ENCODE results near the gene RELN.

DNA sequence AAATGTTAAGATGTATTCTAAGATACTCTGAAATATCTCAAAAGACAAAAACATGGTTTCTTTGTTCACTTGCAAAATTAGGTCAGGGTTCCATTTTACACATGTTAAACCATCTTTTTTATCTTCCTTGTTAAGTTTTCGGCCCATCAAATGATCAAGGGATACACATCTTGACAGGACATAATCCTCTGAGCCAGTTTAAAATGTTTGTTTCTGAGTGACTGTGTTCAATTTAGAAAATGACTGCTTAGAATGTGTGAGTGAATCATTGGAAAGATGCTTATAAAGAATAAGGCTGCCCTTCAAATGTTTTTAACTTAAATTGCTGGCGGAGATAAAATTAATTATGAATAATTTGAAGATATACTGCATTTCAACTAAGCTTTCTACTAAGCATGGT, 447.5 kb downstream of the RELN start:
- TF ChIP-seq, protein P1, sequence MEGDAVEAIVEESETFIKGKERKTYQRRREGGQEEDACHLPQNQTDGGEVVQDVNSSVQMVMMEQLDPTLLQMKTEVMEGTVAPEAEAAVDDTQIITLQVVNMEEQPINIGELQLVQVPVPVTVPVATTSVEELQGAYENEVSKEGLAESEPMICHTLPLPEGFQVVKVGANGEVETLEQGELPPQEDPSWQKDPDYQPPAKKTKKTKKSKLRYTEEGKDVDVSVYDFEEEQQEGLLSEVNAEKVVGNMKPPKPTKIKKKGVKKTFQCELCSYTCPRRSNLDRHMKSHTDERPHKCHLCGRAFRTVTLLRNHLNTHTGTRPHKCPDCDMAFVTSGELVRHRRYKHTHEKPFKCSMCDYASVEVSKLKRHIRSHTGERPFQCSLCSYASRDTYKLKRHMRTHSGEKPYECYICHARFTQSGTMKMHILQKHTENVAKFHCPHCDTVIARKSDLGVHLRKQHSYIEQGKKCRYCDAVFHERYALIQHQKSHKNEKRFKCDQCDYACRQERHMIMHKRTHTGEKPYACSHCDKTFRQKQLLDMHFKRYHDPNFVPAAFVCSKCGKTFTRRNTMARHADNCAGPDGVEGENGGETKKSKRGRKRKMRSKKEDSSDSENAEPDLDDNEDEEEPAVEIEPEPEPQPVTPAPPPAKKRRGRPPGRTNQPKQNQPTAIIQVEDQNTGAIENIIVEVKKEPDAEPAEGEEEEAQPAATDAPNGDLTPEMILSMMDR (IDR thresholded peaks at IDR 0.05), result no peak
- TF ChIP-seq POLR2A (IDR thresholded peaks at IDR 0.05) (no peak), POLR2AphosphoS5 (IDR thresholded peaks at IDR 0.05) (no peak)
